KMS-11 (cell line): ENCODE results near the gene BFSP1.

ENCODE experiments used
- H2AFZ ChIP-seq: fragments of 200-600 bp; sonication (generic); 2 replicates; pipeline ENCODE4 v1.6.1; 2016; ENCODE audit warnings: antibody characterized with exemption, mixed run types, low read depth
- H3K27ac ChIP-seq: fragments of 200-600 bp; sonication (generic); 2 replicates; pipeline ENCODE4 v1.6.1; 2016; ENCODE audit warnings: mild to moderate bottlenecking, mixed run types
- H3K27me3 ChIP-seq: fragments of 200-600 bp; sonication (generic); 2 replicates; pipeline ENCODE4 v1.6.1; 2017; ENCODE audit warnings: mild to moderate bottlenecking, low read depth, mixed run types, moderate library complexity; ENCODE audit not compliant: insufficient read depth
- H3K36me3 ChIP-seq: fragments of 200-600 bp; sonication (generic); 2 replicates; pipeline ENCODE4 v1.6.1; 2017; ENCODE audit warnings: mild to moderate bottlenecking, mixed run types; ENCODE audit not compliant: insufficient read depth
- H3K4me1 ChIP-seq: fragments of 200-600 bp; sonication (generic); 2 replicates; pipeline ENCODE4 v1.6.1; 2016; ENCODE audit warnings: mild to moderate bottlenecking, low read depth, mixed run types; ENCODE audit not compliant: poor library complexity, severe bottlenecking
- H3K4me2 ChIP-seq: fragments of 200-600 bp; sonication (generic); 2 replicates; pipeline ENCODE4 v1.7.0; 2016; ENCODE audit warnings: mild to moderate bottlenecking, mixed run types
- H3K4me3 ChIP-seq: fragments of 200-600 bp; sonication (generic); IDR thresholded peaks from 2 replicates; pipeline ENCODE4 v1.6.1; 2017; ENCODE audit warnings: low read depth, low read length, mixed read lengths; ENCODE audit not compliant: insufficient read depth
- H3K79me2 ChIP-seq: fragments of 200-600 bp; sonication (generic); 2 replicates; pipeline ENCODE4 v1.6.1; 2016; ENCODE audit warnings: low read depth, mixed run types; ENCODE audit not compliant: insufficient read depth
- H3K9ac ChIP-seq: fragments of 200-600 bp; sonication (generic); 2 replicates; pipeline ENCODE4 v1.6.1; 2016; ENCODE audit warnings: mild to moderate bottlenecking, mixed run types
- H4K20me1 ChIP-seq: fragments of 200-600 bp; sonication (generic); 2 replicates; pipeline ENCODE4 v1.6.1; 2016; ENCODE audit warnings: mild to moderate bottlenecking, mixed run types; ENCODE audit not compliant: insufficient read depth
- CTCF ChIP-seq: fragments of 200-600 bp; sonication (generic); conservative IDR thresholded peaks from 2 replicates; pipeline ENCODE4 v1.6.1; 2017; ENCODE audit warnings: low read depth, mild to moderate bottlenecking, antibody characterized with exemption, low read length, moderate library complexity, mixed read lengths

The BFSP1 gene

GRCh38 chr20:17481661-17482060 is 49.5 kb downstream of the BFSP1 start:
- Histone ChIP-seq H3K4me3 (no peak overlapping the region), H4K20me1 (no peaks in the 10 kb centered on the region), H3K27ac (no peak overlapping the region), H3K4me1 (no peaks in the 10 kb centered on the region), H3K4me2 (no peak overlapping the region), H2AFZ (no peak overlapping the region), H3K9ac (no peak overlapping the region), H3K36me3 (no peaks in the 10 kb centered on the region), H3K79me2 (no peaks in the 10 kb centered on the region), H3K27me3 (no peaks in the 10 kb centered on the region)
- TF ChIP-seq CTCF, result no peak

GRCh38 chr20:17480696-17481095 is 50.5 kb downstream of the BFSP1 start:
- Histone ChIP-seq H3K79me2 (no peaks in the 10 kb centered on the region), H3K9ac (no peak overlapping the region), H2AFZ (no peak overlapping the region), H4K20me1 (no peaks in the 10 kb centered on the region), H3K27ac (no peak overlapping the region), H3K27me3 (no peaks in the 10 kb centered on the region), H3K36me3 (no peaks in the 10 kb centered on the region), H3K4me2 (no peak overlapping the region), H3K4me1 (no peaks in the 10 kb centered on the region), H3K4me3 (no peak overlapping the region)
- no peak for TF ChIP-seq CTCF

GRCh38 chr20:17479063-17479657 is 52.0 kb downstream of the BFSP1 start:
- no peaks in the 10 kb centered on the region for H3K27me3 ChIP-seq
- H3K4me2 ChIP-seq, result no peak overlapping the region
- H3K4me3 ChIP-seq, result no peak overlapping the region
- no peak overlapping the region for H3K27ac ChIP-seq
- no peaks in the 10 kb centered on the region for H3K4me1 ChIP-seq
- no peak for TF ChIP-seq CTCF
- H3K36me3 ChIP-seq, result no peaks in the 10 kb centered on the region
- H4K20me1 ChIP-seq, result no peaks in the 10 kb centered on the region
- no peaks in the 10 kb centered on the region for H3K79me2 ChIP-seq
- H2AFZ ChIP-seq, result no peak overlapping the region
- no peak overlapping the region for H3K9ac ChIP-seq

- Histone ChIP-seq H3K36me3 (no peaks in the 10 kb centered on the region), H3K27me3 (no peaks in the 10 kb centered on the region), H2AFZ (no peak overlapping the region), H3K4me2 (no peak overlapping the region), H3K27ac (no peak overlapping the region), H3K9ac (no peak overlapping the region), H3K4me3 (no peak overlapping the region), H3K79me2 (no peaks in the 10 kb centered on the region), H3K4me1 (no peaks in the 10 kb centered on the region), H4K20me1 (no peaks in the 10 kb centered on the region)
- TF ChIP-seq CTCF, result no peak
Observed at GRCh38 chr20:17473659-17474058, 57.5 kb downstream of the BFSP1 start.
